ENCODE data around the gene TNFSF11.

DNA sequence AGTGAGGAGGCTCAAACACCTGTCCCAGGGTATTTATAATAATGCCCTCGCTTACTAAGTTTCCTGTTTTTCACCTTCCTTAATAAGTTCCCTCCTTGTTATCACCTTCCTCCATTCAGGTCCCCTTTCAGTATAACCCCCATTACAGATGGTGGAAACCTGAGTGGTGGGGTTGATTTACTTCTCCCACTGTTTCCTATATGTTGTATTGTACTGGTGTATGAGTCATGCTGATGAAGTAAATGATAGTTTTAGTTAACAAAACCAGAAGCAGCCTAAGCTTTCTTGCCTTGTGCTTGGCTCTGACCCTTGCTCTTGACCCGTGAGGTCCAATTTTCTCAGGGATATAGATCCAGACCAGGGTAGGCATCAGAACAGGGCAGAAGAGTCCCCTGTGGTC lies 22.3 kb upstream of the TNFSF11 start:
- TF ChIP-seq RFX5 (IDR thresholded peaks at IDR 0.05; ENCODE audit: low read depth, low read length) (no peak), POLR2A (IDR thresholded peaks at IDR 0.05; ENCODE audit: low read depth, low read length) (no peak), RAD21 (IDR thresholded peaks at IDR 0.05; ENCODE audit: low read length) (no peak)
- TF ChIP-seq, protein P1, sequence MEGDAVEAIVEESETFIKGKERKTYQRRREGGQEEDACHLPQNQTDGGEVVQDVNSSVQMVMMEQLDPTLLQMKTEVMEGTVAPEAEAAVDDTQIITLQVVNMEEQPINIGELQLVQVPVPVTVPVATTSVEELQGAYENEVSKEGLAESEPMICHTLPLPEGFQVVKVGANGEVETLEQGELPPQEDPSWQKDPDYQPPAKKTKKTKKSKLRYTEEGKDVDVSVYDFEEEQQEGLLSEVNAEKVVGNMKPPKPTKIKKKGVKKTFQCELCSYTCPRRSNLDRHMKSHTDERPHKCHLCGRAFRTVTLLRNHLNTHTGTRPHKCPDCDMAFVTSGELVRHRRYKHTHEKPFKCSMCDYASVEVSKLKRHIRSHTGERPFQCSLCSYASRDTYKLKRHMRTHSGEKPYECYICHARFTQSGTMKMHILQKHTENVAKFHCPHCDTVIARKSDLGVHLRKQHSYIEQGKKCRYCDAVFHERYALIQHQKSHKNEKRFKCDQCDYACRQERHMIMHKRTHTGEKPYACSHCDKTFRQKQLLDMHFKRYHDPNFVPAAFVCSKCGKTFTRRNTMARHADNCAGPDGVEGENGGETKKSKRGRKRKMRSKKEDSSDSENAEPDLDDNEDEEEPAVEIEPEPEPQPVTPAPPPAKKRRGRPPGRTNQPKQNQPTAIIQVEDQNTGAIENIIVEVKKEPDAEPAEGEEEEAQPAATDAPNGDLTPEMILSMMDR (conservative IDR thresholded peaks at IDR 0.05; ENCODE audit: low read depth, low read length): no peak

Measured in IMR-90 (cell line).